PC-3 (cell line): Measurements from ENCODE around the gene KRT73.

Source experiments
- EZH2 ChIP-seq: fragments of 300-600 bp; sonication (generic); IDR thresholded peaks from one replicate; pipeline ENCODE4 v1.6.1; 2017; ENCODE audit warnings: antibody characterized with exemption, mild to moderate bottlenecking, low read length; ENCODE audit not compliant: unreplicated experiment
- EZH2phosphoT487 ChIP-seq: fragments of 300-600 bp; sonication (generic); IDR thresholded peaks from 2 replicates; pipeline ENCODE4 v1.6.1; 2018; ENCODE audit warnings: mild to moderate bottlenecking, antibody characterized with exemption, low read length, borderline replicate concordance
- TF ChIP-seq, protein P1 (sequence below): fragments of 300-600 bp; sonication (generic); conservative IDR thresholded peaks from 2 replicates; pipeline ENCODE4 v1.5.1; 2017; ENCODE audit warnings: antibody characterized with exemption, low read depth, mild to moderate bottlenecking, low read length

DNA sequence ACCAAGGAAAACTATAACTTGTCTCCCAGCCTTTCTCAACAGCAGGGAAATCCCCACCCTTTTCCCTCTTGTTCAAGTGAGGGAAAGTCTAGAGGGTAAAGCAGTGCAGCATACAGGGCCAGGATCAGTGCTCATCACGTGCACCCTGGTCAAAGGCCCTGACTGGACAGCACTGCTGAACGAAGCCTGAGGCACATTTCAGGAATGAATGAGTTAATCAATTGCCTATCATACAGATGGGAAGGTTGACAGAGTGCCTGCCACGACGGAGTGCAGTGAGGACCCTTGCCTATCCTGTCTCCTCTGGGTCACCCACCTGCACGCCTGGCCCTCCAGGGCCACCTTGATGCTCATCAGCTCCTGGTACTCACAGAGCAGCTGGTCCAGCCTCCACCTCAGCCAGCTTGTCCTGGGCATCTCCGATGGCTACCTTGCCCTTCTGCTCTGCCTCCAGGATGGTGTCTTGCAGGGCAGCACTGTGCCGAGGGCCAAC is 11.7 kb upstream of the KRT73 start:
- TF ChIP-seq EZH2phosphoT487: no peak
- TF ChIP-seq, protein P1, sequence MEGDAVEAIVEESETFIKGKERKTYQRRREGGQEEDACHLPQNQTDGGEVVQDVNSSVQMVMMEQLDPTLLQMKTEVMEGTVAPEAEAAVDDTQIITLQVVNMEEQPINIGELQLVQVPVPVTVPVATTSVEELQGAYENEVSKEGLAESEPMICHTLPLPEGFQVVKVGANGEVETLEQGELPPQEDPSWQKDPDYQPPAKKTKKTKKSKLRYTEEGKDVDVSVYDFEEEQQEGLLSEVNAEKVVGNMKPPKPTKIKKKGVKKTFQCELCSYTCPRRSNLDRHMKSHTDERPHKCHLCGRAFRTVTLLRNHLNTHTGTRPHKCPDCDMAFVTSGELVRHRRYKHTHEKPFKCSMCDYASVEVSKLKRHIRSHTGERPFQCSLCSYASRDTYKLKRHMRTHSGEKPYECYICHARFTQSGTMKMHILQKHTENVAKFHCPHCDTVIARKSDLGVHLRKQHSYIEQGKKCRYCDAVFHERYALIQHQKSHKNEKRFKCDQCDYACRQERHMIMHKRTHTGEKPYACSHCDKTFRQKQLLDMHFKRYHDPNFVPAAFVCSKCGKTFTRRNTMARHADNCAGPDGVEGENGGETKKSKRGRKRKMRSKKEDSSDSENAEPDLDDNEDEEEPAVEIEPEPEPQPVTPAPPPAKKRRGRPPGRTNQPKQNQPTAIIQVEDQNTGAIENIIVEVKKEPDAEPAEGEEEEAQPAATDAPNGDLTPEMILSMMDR: no peak
- no peak for TF ChIP-seq EZH2
